IMR-90 (cell line): ENCODE measurements around the gene SLC39A2. TPM values are rescaled to one million over a fixed set of nuclear protein-coding genes. Genes with fewer than 3 reads are reported as not detected.

Experiments used
- ATAC-seq: fragments of 200-7000 bp; cut with Tn5 transposase; 2 replicates; pipeline ENCODE4 v1.9.1; 2020; ENCODE audit warnings: low read depth, mild to moderate bottlenecking, moderate library complexity
- BruUV-seq: library from RNA; stranded (reverse); fragments of 400-500 nt; replicated peaks from 2 replicates; lab custom pipeline; 2021; lab: Mats Ljungman, UMichigan
- CTCF ChIA-PET: fragments of 300-600 bp; formaldehyde crosslinking; extraction: SDS; loops from one replicate; lab custom pipeline; 2021; ENCODE audit warnings: antibody characterized with exemption; lab: Yijun Ruan, JAX
- POLR2A ChIA-PET: fragments of 300-600 bp; sonication (Branson Sonifier 250); formaldehyde crosslinking; loops from one replicate; lab custom pipeline; 2022; ENCODE audit warnings: antibody characterized with exemption; ENCODE audit not compliant: unreplicated experiment; lab: Charles Lee
- DNase-seq: peaks from one replicate; pipeline ENCODE4 v3.0.0; 2013
- H2AFZ ChIP-seq: replicated peaks from 2 replicates; pipeline ENCODE3; 2013; ENCODE audit warnings: low read length, mild to moderate bottlenecking; ENCODE audit not compliant: poor library complexity
- H2AK5ac ChIP-seq: 2 replicates; pipeline ENCODE4 v1.6.1; 2013; ENCODE audit warnings: low read depth, low read length, inconsistent platforms
- H2AK9ac ChIP-seq: replicated peaks from 2 replicates; pipeline ENCODE3; 2013; ENCODE audit warnings: mild to moderate bottlenecking, low read depth, low read length, moderate library complexity; ENCODE audit not compliant: poor library complexity
- H2BK120ac ChIP-seq: 2 replicates; pipeline ENCODE4 v1.6.1; 2013; ENCODE audit warnings: low read depth, low read length, inconsistent platforms
- H2BK15ac ChIP-seq: 3 replicates; pipeline ENCODE4 v1.6.1; 2013; ENCODE audit warnings: low read depth, low read length, inconsistent platforms
- H2BK20ac ChIP-seq: 2 replicates; pipeline ENCODE4 v1.6.1; 2013; ENCODE audit warnings: low read depth, mild to moderate bottlenecking, inconsistent platforms, low read length, moderate library complexity
- H2BK5ac ChIP-seq: 2 replicates; pipeline ENCODE4 v1.6.1; 2013; ENCODE audit warnings: mild to moderate bottlenecking, low read depth, low read length, inconsistent platforms; ENCODE audit not compliant: poor library complexity, severe bottlenecking
- H3K14ac ChIP-seq: replicated peaks from 2 replicates; pipeline ENCODE4 v1.6.1; 2013; ENCODE audit warnings: low read depth, low read length, inconsistent platforms
- H3K18ac ChIP-seq: 2 replicates; pipeline ENCODE4 v1.6.1; 2013; ENCODE audit warnings: low read depth, low read length, control low read depth
- H3K23ac ChIP-seq: 2 replicates; pipeline ENCODE4 v1.6.1; 2013; ENCODE audit warnings: low read depth, low read length, inconsistent platforms
- H3K27ac ChIP-seq: 2 replicates; pipeline ENCODE4 v1.5.1; 2013; ENCODE audit warnings: mild to moderate bottlenecking, control low read depth, low read length; ENCODE audit not compliant: insufficient read depth
- H3K27me3 ChIP-seq: 2 replicates; pipeline ENCODE4 v1.6.1; 2013; ENCODE audit warnings: low read length; ENCODE audit not compliant: control insufficient read depth, insufficient read depth
- H3K36me3 ChIP-seq: 2 replicates; pipeline ENCODE4 v1.6.1; 2013; ENCODE audit warnings: low read length, mixed read lengths; ENCODE audit not compliant: control insufficient read depth, insufficient read depth
- H3K4ac ChIP-seq: 2 replicates; pipeline ENCODE4 v1.6.1; 2013; ENCODE audit warnings: low read depth, low read length, inconsistent platforms
- H3K4me1 ChIP-seq: 2 replicates; pipeline ENCODE4 v1.6.1; 2013; ENCODE audit warnings: low read length, mixed read lengths; ENCODE audit not compliant: control insufficient read depth, insufficient read depth
- H3K4me2 ChIP-seq: 2 replicates; pipeline ENCODE4 v1.6.1; 2013; ENCODE audit warnings: low read depth, mild to moderate bottlenecking, control low read depth, low read length, moderate library complexity
- H3K4me3 ChIP-seq: 2 replicates; pipeline ENCODE4 v1.5.1; 2013; ENCODE audit warnings: low read depth, mild to moderate bottlenecking, control low read depth, low read length, moderate library complexity; ENCODE audit not compliant: insufficient read depth
- H3K56ac ChIP-seq: 2 replicates; pipeline ENCODE4 v1.6.1; 2013; ENCODE audit warnings: low read length, inconsistent platforms; ENCODE audit not compliant: insufficient read depth; ENCODE audit errors: extremely low read depth
- H3K79me1 ChIP-seq, 2 experiments: 2 replicates each; pipeline ENCODE4 v1.6.1; 2013; ENCODE audit warnings: low read length in 2 of 2, inconsistent platforms in 1 of 2, low read depth in 1 of 2
- H3K9ac ChIP-seq: 2 replicates; pipeline ENCODE4 v1.6.1; 2013; ENCODE audit warnings: low read depth, low read length, control low read depth
- H3K9me1 ChIP-seq: 2 replicates; pipeline ENCODE4 v1.6.1; 2013; ENCODE audit warnings: low read length, inconsistent platforms; ENCODE audit not compliant: insufficient read depth
- H3K9me3 ChIP-seq: 2 replicates; pipeline ENCODE4 v1.6.1; 2013; ENCODE audit warnings: low read length; ENCODE audit not compliant: control insufficient read depth, insufficient read depth
- H4K20me1 ChIP-seq: 2 replicates; pipeline ENCODE4 v1.6.1; 2013; ENCODE audit warnings: low read length, inconsistent platforms; ENCODE audit not compliant: insufficient read depth
- H4K5ac ChIP-seq: 2 replicates; pipeline ENCODE4 v1.6.1; 2013; ENCODE audit warnings: mild to moderate bottlenecking, low read depth, low read length, control low read depth
- H4K8ac ChIP-seq, 2 experiments: 2 replicates each; pipeline ENCODE4 v1.6.1; 2013; ENCODE audit warnings: low read depth in 2 of 2, low read length in 2 of 2, control low read depth in 1 of 2, inconsistent platforms in 1 of 2
- H4K91ac ChIP-seq: 2 replicates; pipeline ENCODE4 v1.6.1; 2013; ENCODE audit warnings: low read depth, low read length, inconsistent platforms; ENCODE audit not compliant: insufficient read depth
- CTCF ChIP-seq: conservative IDR thresholded peaks from 2 replicates; pipeline ENCODE4 v1.5.1; 2012; ENCODE audit warnings: mild to moderate bottlenecking, low read depth, low read length, improper control_type of control experiment
- ELK1 ChIP-seq: fragments of 150-350 bp; IDR thresholded peaks from 2 replicates; pipeline ENCODE4 v1.6.1; 2016; ENCODE audit warnings: low read depth, mild to moderate bottlenecking, low read length, moderate library complexity, borderline replicate concordance
- MAFK ChIP-seq: IDR thresholded peaks from 2 replicates; pipeline ENCODE4 v1.6.1; 2012; ENCODE audit warnings: low read depth, low read length, improper control_type of control experiment
- MXI1 ChIP-seq: IDR thresholded peaks from 2 replicates; pipeline ENCODE4 v1.6.1; 2012; ENCODE audit warnings: low read depth, mild to moderate bottlenecking, low read length, moderate library complexity, borderline replicate concordance
- POLR2A ChIP-seq: IDR thresholded peaks from 2 replicates; pipeline ENCODE4 v1.6.1; 2012; ENCODE audit warnings: mild to moderate bottlenecking, low read depth, low read length
- RAD21 ChIP-seq: IDR thresholded peaks from 2 replicates; pipeline ENCODE4 v1.6.1; 2012; ENCODE audit warnings: low read length, improper control_type of control experiment
- WGBS, 2 experiments: methylation state at CpG; one replicate each; pipeline versions ENCODE4 v1.1.5 to v1.1.7; 2013; ENCODE audit warnings: missing lambda C conversion rate in 2 of 2; ENCODE audit not compliant: insufficient read length in 1 of 2; ENCODE audit errors: extremely low coverage in 2 of 2; 5-methylcytosine and 5-hydroxymethylcytosine counted together
- dilution Hi-C: fragments of 300-500 bp; cut with HindIII; formaldehyde crosslinking; loops from one replicate; pipeline ENCODE4 v1.14.3; 2018; ENCODE audit warnings: low sequenced_read_pairs; ENCODE audit not compliant: unreplicated experiment
- in situ Hi-C: fragments of 300-500 bp; cut with MboI; formaldehyde crosslinking; loops from 3 replicates; pipeline ENCODE4 v1.14.3; 2019; ENCODE audit warnings: low sequenced_read_pairs, inconsistent platforms, mixed read lengths
- intact Hi-C: fragments of 100-400 bp; cut with micrococcal nuclease; formaldehyde crosslinking; loops from 2 replicates; pipeline ENCODE4 v1.10.0; 2022
- polyA plus RNA-seq, 3 experiments: library from polyadenylated mRNA; depleted of rRNA; stranded (reverse); fragments of >200 nt; gene quantifications; 2 replicates each; pipeline ENCODE4 v1.2.3, GENCODE V29; 2012; ENCODE audit warnings: low replicate concordance in 1 of 3
- total RNA-seq: library from RNA; depleted of rRNA; stranded (reverse); fragments of >200 nt; gene quantifications from 2 replicates; pipeline ENCODE4 v1.2.3, GENCODE V29; 2012

SLC39A2 gene
- total and polyA plus RNA-seq, 2 of the 4 experiments (the other 2 are of a cell fraction), result not detected

- TF ChIP-seq CTCF, result no peak
Observed at GRCh38 chr14:20997115-20997514, 2.0 kb upstream of the SLC39A2 start (continued).

GRCh38 chr14:20997564-20997963, 1.5 kb upstream of the SLC39A2 start:
- H3K27ac ChIP-seq, result no peak overlapping the region
- H4K91ac ChIP-seq, result no peak overlapping the region
- no TSS peak for BruUV-seq
- H2AK9ac ChIP-seq, result no peak overlapping the region
- H4K5ac ChIP-seq, result no peak overlapping the region
- H3K36me3 ChIP-seq, result peaks cover 25% of the 10 kb centered on the region
- DNase-seq (no peak), ATAC-seq (no peak)
- H3K9ac ChIP-seq, result no peak overlapping the region
- peaks cover 0 to under 1% of the 10 kb centered on the region in 2 experiments; a peak in 1 of 4 replicates for H3K79me1 ChIP-seq
- H2AK5ac ChIP-seq, result no peak overlapping the region
- no peak overlapping the region for H3K23ac ChIP-seq
- H2BK5ac ChIP-seq, result no peak overlapping the region
- H2BK15ac ChIP-seq, result no peak overlapping the region
- in situ Hi-C loops (loop anchor here (25.0 kb wide), 1 partner anchor 660 kb away; the partner anchor contains the start of genes CCNB1IP1 and PARP2), dilution Hi-C loops (no loop called here), intact Hi-C loops (no loop called here)
- no peak overlapping the region for H3K4me2 ChIP-seq
- H3K9me1 ChIP-seq, result no peaks in the 10 kb centered on the region
- peaks cover 3% of the 10 kb centered on the region for H3K4me1 ChIP-seq
- CTCF ChIA-PET, result interaction anchor here (0.6 kb wide), 3 partner anchors 65 to 548 kb away, joined by 3 to 6 read pairs (median 4); no protein-coding TSS in a partner anchor
- no peak overlapping the region for H3K4ac ChIP-seq
- H4K8ac ChIP-seq, result no peak overlapping the region
- H2BK20ac ChIP-seq, result no peak overlapping the region
- peaks cover 2% of the 10 kb centered on the region for H3K27me3 ChIP-seq
- no peak overlapping the region for H3K4me3 ChIP-seq
- H2AFZ ChIP-seq, result no peak overlapping the region
- POLR2A ChIA-PET, result no interaction called here
- H2BK120ac ChIP-seq, result no peak overlapping the region
- H4K20me1 ChIP-seq, result no peaks in the 10 kb centered on the region
- WGBS, 2 experiments, result 96% methylated on average over 4 of the region's 6 CpGs; no CpG with 5 or more reads in 1 of the 2 experiments
- H3K14ac ChIP-seq, result no peak overlapping the region
- TF ChIP-seq RAD21 (no peak), ELK1 (no peak), MXI1 (no peak), POLR2A (no peak), MAFK (no peak)
- H3K9me3 ChIP-seq, result no peaks in the 10 kb centered on the region
- H3K18ac ChIP-seq, result no peak overlapping the region
- no peak overlapping the region for H3K56ac ChIP-seq
